ENCODE data around the gene EMC6. TPM values are rescaled to one million over a fixed set of nuclear protein-coding genes. Genes with fewer than 3 reads are reported as not detected.

EMC6 gene
- total RNA-seq, 4 donors from 2014 or later, result 9.8 to 19.4 (median 13.0) TPM

- TF ChIP-seq CTCF (IDR thresholded peaks at IDR 0.05), result no peak
- ATAC-seq (ENCODE audit: low FRiP score) (no peak), DNase-seq (ENCODE audit: low spot score) (no peak)
Observed at GRCh38 chr17:3689262-3690093, 20.9 kb downstream of the EMC6 start.

- ATAC-seq (ENCODE audit: low FRiP score) (no peak), DNase-seq (ENCODE audit: low spot score) (no peak)
- no peak for TF ChIP-seq CTCF (IDR thresholded peaks at IDR 0.05)
Observed at GRCh38 chr17:3690094-3690715, 21.6 kb downstream of the EMC6 start.

- no peak for ATAC-seq (ENCODE audit: low FRiP score)
- no peak for DNase-seq (ENCODE audit: low spot score)
- no peak for TF ChIP-seq CTCF (IDR thresholded peaks at IDR 0.05)
Observed at GRCh38 chr17:3691617-3692067, 23.0 kb downstream of the EMC6 start.

- ATAC-seq (ENCODE audit: low FRiP score) (no peak), DNase-seq (ENCODE audit: low spot score) (no peak)
- no peak for TF ChIP-seq CTCF (IDR thresholded peaks at IDR 0.05)
Observed at GRCh38 chr17:3692346-3692745, 23.7 kb downstream of the EMC6 start.

GRCh38 chr17:3693141-3693540, 24.5 kb downstream of the EMC6 start:
- TF ChIP-seq CTCF (IDR thresholded peaks at IDR 0.05), result no peak
- no peak for ATAC-seq (ENCODE audit: low FRiP score)
- no peak for DNase-seq (ENCODE audit: low spot score)

- no peak for ATAC-seq (ENCODE audit: low FRiP score)
- TF ChIP-seq CTCF (IDR thresholded peaks at IDR 0.05), result no peak
- DNase-seq (ENCODE audit: low spot score), result no peak
Observed at GRCh38 chr17:3693829-3694231, 25.2 kb downstream of the EMC6 start.
